Upper lobe of left lung (tissue), 4 donors: ENCODE data around the gene STMP1.

Source experiments
- CTCF ChIP-seq, 6 experiments: fragments of 450-650 bp in 4 of 6; fragments of 200-600 bp in 2 of 6; sonication (generic) in 2 of 6; IDR thresholded peaks; one replicate each; pipeline ENCODE4 v1.5.1; 2016 to 2019; ENCODE audit warnings: antibody characterized with exemption in 6 of 6
- POLR2A ChIP-seq, 4 donors: fragments of 450-650 bp; IDR thresholded peaks; one replicate each; pipeline ENCODE4 v1.5.1; 2016 to 2017; ENCODE audit warnings: antibody characterized with exemption in 4 of 4, mild to moderate bottlenecking in 2 of 4

DNA sequence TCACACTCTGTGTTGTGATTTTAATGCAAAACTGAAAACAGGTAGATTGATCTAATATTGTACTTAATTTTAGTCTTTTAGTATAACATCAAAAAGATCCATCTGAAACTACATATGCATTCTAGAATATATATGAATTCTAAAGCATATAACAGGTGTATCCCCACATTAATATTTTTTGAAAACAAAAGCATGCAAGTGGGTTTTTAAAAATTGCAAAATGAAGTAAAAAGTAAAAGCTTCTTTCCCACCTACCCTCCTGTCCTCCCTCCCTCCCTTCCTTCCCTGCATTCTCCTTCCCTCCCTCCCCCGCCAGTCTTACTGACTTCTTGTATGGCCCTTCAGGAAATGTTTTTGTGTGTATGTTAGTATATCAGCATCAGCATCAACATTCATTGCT, 14.6 kb upstream of the STMP1 start:
- TF ChIP-seq CTCF (IDR thresholded peaks at IDR 0.05) (no peak), POLR2A (IDR thresholded peaks at IDR 0.05) (no peak)
